ENCODE results near the gene MTCL1. TPM values are rescaled to one million over a fixed set of nuclear protein-coding genes. Genes with fewer than 3 reads are reported as not detected.
A peak's percentile ranks its signal among the peaks of the same experiment; 100 is the strongest.

The MTCL1 gene
- total and polyA plus RNA-seq, 2 donors, result 11.0 to 15.9 TPM

- Histone ChIP-seq H3K27me3 (ENCODE audit: control insufficient read depth in 2 of 2, insufficient read depth in 1 of 2, low read length in 1 of 2) (no peaks in the 10 kb centered on the region), H3K36me3 (ENCODE audit: control insufficient read depth in 2 of 2, insufficient read depth in 2 of 2, low read length in 1 of 2) (no peaks in the 10 kb centered on the region), H3K9me3 (ENCODE audit: control insufficient read depth in 2 of 2, insufficient read depth in 1 of 2, low read length in 1 of 2) (no peaks in the 10 kb centered on the region), H3K4me1 (ENCODE audit: control insufficient read depth in 2 of 2, insufficient read depth in 2 of 2, low read length in 2 of 2) (no peaks in the 10 kb centered on the region), H3K4me3 (ENCODE audit: low read length in 2 of 2) (no peak overlapping the region), H3K27ac (ENCODE audit: low read depth in 1 of 2, low read length in 1 of 2) (no peak overlapping the region)
- WGBS, result 94% methylated on average over 2 of the region's 2 CpGs
- DNase-seq (ENCODE audit: low read depth in 6 of 9, low spot score in 9 of 9), result no peak
Observed at GRCh38 chr18:8849696-8850095, 144.3 kb downstream of the MTCL1 start.

- 93% methylated on average over 2 of the region's 2 CpGs for WGBS
- DNase-seq (ENCODE audit: low read depth in 6 of 9, low spot score in 9 of 9), result no peak
- no peaks in the 10 kb centered on the region for H3K36me3 ChIP-seq (ENCODE audit: control insufficient read depth in 2 of 2, insufficient read depth in 2 of 2, low read length in 1 of 2)
- no peak overlapping the region for H3K27ac ChIP-seq (ENCODE audit: low read depth in 1 of 2, low read length in 1 of 2)
- no peak overlapping the region for H3K4me3 ChIP-seq (ENCODE audit: low read length in 2 of 2)
- H3K27me3 ChIP-seq (ENCODE audit: control insufficient read depth in 2 of 2, insufficient read depth in 1 of 2, low read length in 1 of 2), result no peaks in the 10 kb centered on the region
- H3K4me1 ChIP-seq (ENCODE audit: control insufficient read depth in 2 of 2, insufficient read depth in 2 of 2, low read length in 2 of 2), result peaks cover 0 to 6% of the 10 kb centered on the region in 2 donors
- no peaks in the 10 kb centered on the region for H3K9me3 ChIP-seq (ENCODE audit: control insufficient read depth in 2 of 2, insufficient read depth in 1 of 2, low read length in 1 of 2)
Observed at GRCh38 chr18:8851659-8852058, 146.3 kb downstream of the MTCL1 start.

GRCh38 chr18:8854550-8854949, 149.2 kb downstream of the MTCL1 start:
- Histone ChIP-seq H3K4me3 (ENCODE audit: low read length in 2 of 2) (no peak overlapping the region), H3K27me3 (ENCODE audit: control insufficient read depth in 2 of 2, insufficient read depth in 1 of 2, low read length in 1 of 2) (no peaks in the 10 kb centered on the region), H3K4me1 (ENCODE audit: control insufficient read depth in 2 of 2, insufficient read depth in 2 of 2, low read length in 2 of 2) (peaks cover 0 to 10% of the 10 kb centered on the region in 2 donors), H3K27ac (ENCODE audit: low read depth in 1 of 2, low read length in 1 of 2) (no peak overlapping the region), H3K36me3 (ENCODE audit: control insufficient read depth in 2 of 2, insufficient read depth in 2 of 2, low read length in 1 of 2) (no peaks in the 10 kb centered on the region), H3K9me3 (ENCODE audit: control insufficient read depth in 2 of 2, insufficient read depth in 1 of 2, low read length in 1 of 2) (peaks cover 0 to 3% of the 10 kb centered on the region in 2 donors)
- no peak for DNase-seq (ENCODE audit: low read depth in 6 of 9, low spot score in 9 of 9)
- 72% methylated on average over 4 of the region's 4 CpGs for WGBS

- Histone ChIP-seq H3K36me3 (ENCODE audit: control insufficient read depth in 2 of 2, insufficient read depth in 2 of 2, low read length in 1 of 2) (no peaks in the 10 kb centered on the region), H3K9me3 (ENCODE audit: control insufficient read depth in 2 of 2, insufficient read depth in 1 of 2, low read length in 1 of 2) (peaks cover 0 to 3% of the 10 kb centered on the region in 2 donors), H3K27me3 (ENCODE audit: control insufficient read depth in 2 of 2, insufficient read depth in 1 of 2, low read length in 1 of 2) (no peaks in the 10 kb centered on the region), H3K27ac (ENCODE audit: low read depth in 1 of 2, low read length in 1 of 2) (no peak overlapping the region), H3K4me1 (ENCODE audit: control insufficient read depth in 2 of 2, insufficient read depth in 2 of 2, low read length in 2 of 2) (peaks cover 0 to 10% of the 10 kb centered on the region in 2 donors), H3K4me3 (ENCODE audit: low read length in 2 of 2) (no peak overlapping the region)
- WGBS, result 59% methylated on average over 2 of the region's 2 CpGs
- DNase-seq (ENCODE audit: low read depth in 6 of 9, low spot score in 9 of 9), result no peak
Observed at GRCh38 chr18:8854962-8855361, 149.6 kb downstream of the MTCL1 start.

- H3K4me3 ChIP-seq (ENCODE audit: low read length in 2 of 2), result no peak overlapping the region
- peak in 1 of 9 donors; percentile 28 for DNase-seq (ENCODE audit: low read depth in 6 of 9, low spot score in 9 of 9)
- peaks cover 0 to 3% of the 10 kb centered on the region in 2 donors for H3K9me3 ChIP-seq (ENCODE audit: control insufficient read depth in 2 of 2, insufficient read depth in 1 of 2, low read length in 1 of 2)
- WGBS, result 81% methylated on average over 8 of the region's 8 CpGs
- no peak overlapping the region for H3K27ac ChIP-seq (ENCODE audit: low read depth in 1 of 2, low read length in 1 of 2)
- H3K36me3 ChIP-seq (ENCODE audit: control insufficient read depth in 2 of 2, insufficient read depth in 2 of 2, low read length in 1 of 2), result no peaks in the 10 kb centered on the region
- H3K4me1 ChIP-seq (ENCODE audit: control insufficient read depth in 2 of 2, insufficient read depth in 2 of 2, low read length in 2 of 2), result peaks cover 0 to 10% of the 10 kb centered on the region in 2 donors
- no peaks in the 10 kb centered on the region for H3K27me3 ChIP-seq (ENCODE audit: control insufficient read depth in 2 of 2, insufficient read depth in 1 of 2, low read length in 1 of 2)
Observed at GRCh38 chr18:8856212-8856611, 150.9 kb downstream of the MTCL1 start.

- DNase-seq (ENCODE audit: low read depth in 6 of 9, low spot score in 9 of 9), result no peak
- peaks cover 0 to 10% of the 10 kb centered on the region in 2 donors for H3K4me1 ChIP-seq (ENCODE audit: control insufficient read depth in 2 of 2, insufficient read depth in 2 of 2, low read length in 2 of 2)
- no peak overlapping the region for H3K4me3 ChIP-seq (ENCODE audit: low read length in 2 of 2)
- H3K36me3 ChIP-seq (ENCODE audit: control insufficient read depth in 2 of 2, insufficient read depth in 2 of 2, low read length in 1 of 2), result no peaks in the 10 kb centered on the region
- 96% methylated on average over 34 of the region's 34 CpGs for WGBS
- no peaks in the 10 kb centered on the region for H3K27me3 ChIP-seq (ENCODE audit: control insufficient read depth in 2 of 2, insufficient read depth in 1 of 2, low read length in 1 of 2)
- peaks cover 0 to 3% of the 10 kb centered on the region in 2 donors for H3K9me3 ChIP-seq (ENCODE audit: control insufficient read depth in 2 of 2, insufficient read depth in 1 of 2, low read length in 1 of 2)
- H3K27ac ChIP-seq (ENCODE audit: low read depth in 1 of 2, low read length in 1 of 2), result no peak overlapping the region
Observed at GRCh38 chr18:8856769-8857393, 151.5 kb downstream of the MTCL1 start.

- Histone ChIP-seq H3K9me3 (ENCODE audit: control insufficient read depth in 2 of 2, insufficient read depth in 1 of 2, low read length in 1 of 2) (peaks cover 0 to 3% of the 10 kb centered on the region in 2 donors), H3K27ac (ENCODE audit: low read depth in 1 of 2, low read length in 1 of 2) (no peak overlapping the region), H3K4me3 (ENCODE audit: low read length in 2 of 2) (no peak overlapping the region), H3K36me3 (ENCODE audit: control insufficient read depth in 2 of 2, insufficient read depth in 2 of 2, low read length in 1 of 2) (no peaks in the 10 kb centered on the region), H3K4me1 (ENCODE audit: control insufficient read depth in 2 of 2, insufficient read depth in 2 of 2, low read length in 2 of 2) (peaks cover 0 to 10% of the 10 kb centered on the region in 2 donors), H3K27me3 (ENCODE audit: control insufficient read depth in 2 of 2, insufficient read depth in 1 of 2, low read length in 1 of 2) (no peaks in the 10 kb centered on the region)
- DNase-seq (ENCODE audit: low read depth in 6 of 9, low spot score in 9 of 9), result no peak
- WGBS, result 96% methylated on average over 4 of the region's 4 CpGs
Observed at GRCh38 chr18:8857806-8858205, 152.4 kb downstream of the MTCL1 start.

- no peak overlapping the region for H3K27ac ChIP-seq (ENCODE audit: low read depth in 1 of 2, low read length in 1 of 2)
- peaks cover 0 to 10% of the 10 kb centered on the region in 2 donors for H3K4me1 ChIP-seq (ENCODE audit: control insufficient read depth in 2 of 2, insufficient read depth in 2 of 2, low read length in 2 of 2)
- peaks cover 0 to 3% of the 10 kb centered on the region in 2 donors for H3K9me3 ChIP-seq (ENCODE audit: control insufficient read depth in 2 of 2, insufficient read depth in 1 of 2, low read length in 1 of 2)
- H3K27me3 ChIP-seq (ENCODE audit: control insufficient read depth in 2 of 2, insufficient read depth in 1 of 2, low read length in 1 of 2), result no peaks in the 10 kb centered on the region
- no peak overlapping the region for H3K4me3 ChIP-seq (ENCODE audit: low read length in 2 of 2)
- 88% methylated on average over 1 of the region's 1 CpG for WGBS
- no peak for DNase-seq (ENCODE audit: low read depth in 6 of 9, low spot score in 9 of 9)
- no peaks in the 10 kb centered on the region for H3K36me3 ChIP-seq (ENCODE audit: control insufficient read depth in 2 of 2, insufficient read depth in 2 of 2, low read length in 1 of 2)
Observed at GRCh38 chr18:8858888-8859511, 153.6 kb downstream of the MTCL1 start.

GRCh38 chr18:8860845-8861642, 155.7 kb downstream of the MTCL1 start:
- Histone ChIP-seq H3K27me3 (ENCODE audit: control insufficient read depth in 2 of 2, insufficient read depth in 1 of 2, low read length in 1 of 2) (no peaks in the 10 kb centered on the region), H3K36me3 (ENCODE audit: control insufficient read depth in 2 of 2, insufficient read depth in 2 of 2, low read length in 1 of 2) (no peaks in the 10 kb centered on the region), H3K9me3 (ENCODE audit: control insufficient read depth in 2 of 2, insufficient read depth in 1 of 2, low read length in 1 of 2) (peaks cover 0 to 3% of the 10 kb centered on the region in 2 donors), H3K4me1 (ENCODE audit: control insufficient read depth in 2 of 2, insufficient read depth in 2 of 2, low read length in 2 of 2) (peaks cover 0 to 5% of the 10 kb centered on the region in 2 donors), H3K4me3 (ENCODE audit: low read length in 2 of 2) (no peak overlapping the region), H3K27ac (ENCODE audit: low read depth in 1 of 2, low read length in 1 of 2) (peak overlapping the region; percentile 8 to 73)
- peak in 1 of 9 donors; percentile 11 for DNase-seq (ENCODE audit: low read depth in 6 of 9, low spot score in 9 of 9)
- 80% methylated on average over 6 of the region's 6 CpGs for WGBS

Measured in thymus (tissue), 11 donors.